Ascending aorta (tissue), 2 donors: ENCODE data around the gene ADORA2B. TPM values are rescaled to one million over a fixed set of nuclear protein-coding genes. Genes with fewer than 3 reads are reported as not detected.

Source experiments
- DNase-seq, 2 donors: peaks; one replicate each; pipeline ENCODE4 v3.0.0-alpha.2; 2019; ENCODE audit warnings: low spot score in 2 of 2
- H3K27ac ChIP-seq, 2 donors: fragments of 200-600 bp; sonication (generic); one replicate each; pipeline ENCODE4 v1.5.1; 2016 to 2017; ENCODE audit warnings: mild to moderate bottlenecking in 1 of 2
- H3K27me3 ChIP-seq: fragments of 200-600 bp; sonication (generic); one replicate; pipeline ENCODE4 v1.5.1; 2017
- H3K36me3 ChIP-seq, 2 donors: fragments of 200-600 bp; sonication (generic); one replicate each; pipeline ENCODE4 v1.5.1; 2016
- H3K4me1 ChIP-seq, 2 donors: fragments of 200-600 bp; sonication (generic); one replicate each; pipeline ENCODE4 v1.5.1; 2016 to 2017; ENCODE audit warnings: mild to moderate bottlenecking in 1 of 2
- H3K4me3 ChIP-seq, 2 donors: fragments of 200-600 bp; sonication (generic); one replicate each; pipeline ENCODE4 v1.5.1; 2016 to 2017; ENCODE audit warnings: mild to moderate bottlenecking in 1 of 2
- H3K9me3 ChIP-seq, 2 donors: fragments of 200-600 bp; sonication (generic); one replicate each; pipeline ENCODE4 v1.5.1; 2016
- intact Hi-C: fragments of 100-400 bp; cut with DNase I; formaldehyde crosslinking; loops from one replicate; pipeline ENCODE4 v1.15.1; 2023
- total RNA-seq: library from RNA; depleted of rRNA; stranded (reverse); fragments of >200 nt; gene quantifications from one replicate; pipeline ENCODE4 v1.1.0, GENCODE V29; 2016
- TF ChIP-seq, protein P1 (sequence below), 3 experiments: fragments of 200-600 bp in 2 of 3; fragments of 450-650 bp in 1 of 3; sonication (generic) in 2 of 3; IDR thresholded peaks; one replicate each; pipeline ENCODE4 v1.5.1; 2016 to 2019; ENCODE audit warnings: antibody characterized with exemption in 3 of 3, mild to moderate bottlenecking in 1 of 3, moderate library complexity in 1 of 3

Gene ADORA2B
- total RNA-seq, 1 donor from 2014 or later, result not detected

DNA sequence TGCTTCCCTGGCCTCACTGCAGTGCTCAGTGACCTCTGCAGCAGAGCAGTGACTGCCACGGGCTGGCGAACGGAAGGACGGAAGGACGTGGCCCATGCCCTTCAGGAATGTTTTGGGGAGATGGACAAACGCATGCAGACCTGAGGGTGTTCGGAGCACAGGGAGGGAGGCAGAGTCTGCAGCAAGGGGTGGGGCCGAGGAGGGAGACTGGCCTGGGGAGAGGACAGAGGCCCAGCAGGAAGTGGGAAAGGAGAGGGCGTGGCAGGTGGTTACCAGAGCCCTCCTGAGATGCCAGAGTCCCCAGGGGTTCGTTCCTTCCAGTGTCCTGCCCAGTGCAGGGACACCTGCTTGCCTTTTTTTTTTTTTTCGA is 21.9 kb downstream of the ADORA2B start:
- intact Hi-C loops, result no loop called here
- DNase-seq, result no peak
- H3K36me3 ChIP-seq, result no peaks in the 10 kb centered on the region
- H3K9me3 ChIP-seq, result no peaks in the 10 kb centered on the region
- H3K4me1 ChIP-seq, result no peaks in the 10 kb centered on the region
- no peak overlapping the region for H3K4me3 ChIP-seq
- H3K27ac ChIP-seq, result no peak overlapping the region
- TF ChIP-seq, protein P1, sequence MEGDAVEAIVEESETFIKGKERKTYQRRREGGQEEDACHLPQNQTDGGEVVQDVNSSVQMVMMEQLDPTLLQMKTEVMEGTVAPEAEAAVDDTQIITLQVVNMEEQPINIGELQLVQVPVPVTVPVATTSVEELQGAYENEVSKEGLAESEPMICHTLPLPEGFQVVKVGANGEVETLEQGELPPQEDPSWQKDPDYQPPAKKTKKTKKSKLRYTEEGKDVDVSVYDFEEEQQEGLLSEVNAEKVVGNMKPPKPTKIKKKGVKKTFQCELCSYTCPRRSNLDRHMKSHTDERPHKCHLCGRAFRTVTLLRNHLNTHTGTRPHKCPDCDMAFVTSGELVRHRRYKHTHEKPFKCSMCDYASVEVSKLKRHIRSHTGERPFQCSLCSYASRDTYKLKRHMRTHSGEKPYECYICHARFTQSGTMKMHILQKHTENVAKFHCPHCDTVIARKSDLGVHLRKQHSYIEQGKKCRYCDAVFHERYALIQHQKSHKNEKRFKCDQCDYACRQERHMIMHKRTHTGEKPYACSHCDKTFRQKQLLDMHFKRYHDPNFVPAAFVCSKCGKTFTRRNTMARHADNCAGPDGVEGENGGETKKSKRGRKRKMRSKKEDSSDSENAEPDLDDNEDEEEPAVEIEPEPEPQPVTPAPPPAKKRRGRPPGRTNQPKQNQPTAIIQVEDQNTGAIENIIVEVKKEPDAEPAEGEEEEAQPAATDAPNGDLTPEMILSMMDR (IDR thresholded peaks at IDR 0.05), result no peak
- no peaks in the 10 kb centered on the region for H3K27me3 ChIP-seq

DNA sequence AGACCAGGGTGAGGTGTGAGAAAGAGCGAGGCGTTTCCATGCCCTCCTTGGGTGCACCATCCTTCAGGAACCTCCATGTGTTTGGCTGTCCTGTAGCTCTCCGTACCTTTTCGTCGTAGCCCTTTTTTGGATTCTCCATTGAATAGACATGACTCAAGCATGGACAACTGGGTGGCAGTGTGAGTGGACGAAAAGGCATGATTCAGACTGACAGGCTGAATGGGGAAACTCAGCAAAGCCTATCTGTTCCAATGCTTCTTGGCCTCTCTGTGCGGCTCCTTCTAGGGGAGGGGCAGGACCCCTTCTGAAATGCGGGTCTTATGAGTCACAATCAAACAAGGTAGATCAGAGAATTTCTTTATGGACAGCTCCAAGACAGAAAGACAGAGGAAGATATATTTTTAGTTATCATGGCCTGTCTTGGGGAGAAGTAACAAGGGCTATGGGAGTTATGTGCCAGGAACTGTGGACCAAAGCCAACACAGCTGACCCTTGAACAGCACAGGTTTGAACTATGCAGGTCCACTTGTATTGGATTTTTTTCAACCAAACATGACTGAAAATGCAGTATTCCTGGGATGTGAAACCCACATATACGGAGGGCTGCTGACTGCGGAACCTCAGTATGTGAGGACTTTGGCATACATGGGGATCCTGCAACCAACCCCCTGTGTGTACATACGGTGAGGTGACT is 22.9 kb downstream of the ADORA2B start:
- TF ChIP-seq, protein P1 (IDR thresholded peaks at IDR 0.05), result no peak
- intact Hi-C loops, result no loop called here
- DNase-seq, result no peak

DNA sequence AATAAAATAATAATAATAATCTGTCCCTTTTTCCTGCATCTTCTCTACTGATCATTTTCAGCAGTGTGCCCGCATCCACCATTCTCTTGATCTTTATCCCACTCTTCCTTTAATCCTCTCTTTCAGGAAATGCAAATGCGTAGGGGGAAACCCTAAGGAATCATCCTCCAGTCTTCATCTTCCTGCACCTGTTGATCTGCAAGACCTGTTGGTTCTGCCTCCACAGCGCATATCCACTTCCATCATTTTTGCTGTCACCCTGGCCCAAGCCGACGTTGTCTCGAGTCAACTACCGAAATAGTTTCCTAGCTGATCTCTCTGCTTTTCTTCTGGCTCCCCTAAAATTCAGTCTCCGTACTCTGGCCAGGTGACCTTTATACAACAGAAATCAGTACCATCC is 24.5 kb downstream of the ADORA2B start:
- no peak overlapping the region for H3K27ac ChIP-seq
- no peaks in the 10 kb centered on the region for H3K27me3 ChIP-seq
- no peak for DNase-seq
- no peaks in the 10 kb centered on the region for H3K9me3 ChIP-seq
- no peak overlapping the region for H3K4me3 ChIP-seq
- no peaks in the 10 kb centered on the region for H3K4me1 ChIP-seq
- intact Hi-C loops, result no loop called here
- TF ChIP-seq, protein P1 (IDR thresholded peaks at IDR 0.05), result no peak
- H3K36me3 ChIP-seq, result no peaks in the 10 kb centered on the region

More for the DNA sequence above, 22.9 kb downstream of the ADORA2B start:
- Histone ChIP-seq H3K9me3 (no peaks in the 10 kb centered on the region), H3K27ac (no peak overlapping the region), H3K36me3 (no peaks in the 10 kb centered on the region), H3K4me1 (no peaks in the 10 kb centered on the region), H3K27me3 (no peaks in the 10 kb centered on the region), H3K4me3 (no peak overlapping the region)

DNA sequence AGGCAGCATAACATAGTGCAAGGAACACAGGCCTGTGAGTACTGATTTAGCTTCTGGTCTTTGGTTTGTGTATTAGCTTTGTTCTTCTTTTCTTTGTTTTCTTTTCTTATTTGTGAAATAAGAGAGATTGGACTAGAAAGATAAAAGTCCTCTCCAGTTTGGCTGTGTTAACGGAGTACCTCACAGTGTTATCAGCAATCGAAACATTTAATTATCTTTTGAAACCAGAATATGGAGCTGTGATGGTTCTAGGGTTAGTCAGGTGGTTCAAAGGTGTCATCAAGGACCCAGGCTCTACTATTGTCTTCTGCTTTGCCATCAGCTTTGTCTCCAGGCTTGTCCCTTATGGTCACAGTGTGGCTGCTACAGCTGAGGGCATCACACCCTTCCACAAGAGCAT is 25.6 kb downstream of the ADORA2B start:
- Histone ChIP-seq H3K4me1 (no peaks in the 10 kb centered on the region), H3K36me3 (peaks cover 0 to 8% of the 10 kb centered on the region in 2 donors), H3K27ac (no peak overlapping the region), H3K4me3 (no peak overlapping the region), H3K27me3 (no peaks in the 10 kb centered on the region), H3K9me3 (no peaks in the 10 kb centered on the region)
- TF ChIP-seq, protein P1 (IDR thresholded peaks at IDR 0.05), result no peak
- DNase-seq, result no peak
- intact Hi-C loops, result no loop called here

DNA sequence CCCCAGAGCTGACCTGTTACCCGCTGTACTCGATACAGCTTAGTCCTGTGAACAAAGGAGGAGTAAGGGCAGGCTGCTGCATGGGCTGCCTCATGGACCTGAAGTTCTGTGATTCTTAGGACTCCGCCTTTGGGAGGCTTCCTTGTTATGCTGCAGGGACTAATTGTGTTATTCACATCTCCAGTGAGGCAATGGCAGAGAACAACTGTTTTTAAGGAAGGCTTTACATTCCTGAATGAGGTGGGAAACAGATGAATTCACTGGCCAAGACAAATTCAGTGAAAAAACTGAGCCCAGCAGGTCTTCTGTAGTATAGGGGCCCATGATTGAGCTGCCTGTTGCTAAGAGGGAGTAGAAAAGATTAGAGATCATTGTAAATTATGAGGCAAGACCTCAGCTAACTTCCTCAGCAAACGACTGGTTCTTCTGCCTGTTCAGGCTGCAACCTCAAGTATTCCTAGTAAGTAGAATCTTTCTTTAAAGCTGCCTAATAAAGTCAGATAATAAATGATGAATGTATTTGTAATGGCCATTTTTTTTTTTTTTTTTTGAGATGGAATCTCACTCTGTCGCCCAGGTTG is 26.3 kb downstream of the ADORA2B start:
- peaks cover 0 to 10% of the 10 kb centered on the region in 2 donors for H3K36me3 ChIP-seq
- H3K4me1 ChIP-seq, result no peaks in the 10 kb centered on the region
- TF ChIP-seq, protein P1 (IDR thresholded peaks at IDR 0.05), result no peak
- H3K27ac ChIP-seq, result no peak overlapping the region
- no peak overlapping the region for H3K4me3 ChIP-seq
- no peaks in the 10 kb centered on the region for H3K9me3 ChIP-seq
- no peak for DNase-seq
- intact Hi-C loops, result no loop called here
- no peaks in the 10 kb centered on the region for H3K27me3 ChIP-seq
